OCI-LY1 (cell line): ENCODE measurements around the gene TMEM187.

Source experiments
- EZH2 ChIP-seq: fragments of 200-600 bp; sonication (generic), shearing (Covaris generic); IDR thresholded peaks from 2 replicates; pipeline ENCODE4 v1.8.0; 2017; ENCODE audit warnings: borderline replicate concordance, mixed run types, mild to moderate bottlenecking, antibody characterized with exemption, low read length, moderate library complexity, mixed read lengths
- TF ChIP-seq, protein P1 (sequence below): fragments of 200-600 bp; sonication (generic), shearing (Covaris generic); IDR thresholded peaks from 2 replicates; pipeline ENCODE4 v1.5.1; 2017; ENCODE audit warnings: mild to moderate bottlenecking, antibody characterized with exemption, low read length, moderate library complexity, mixed read lengths

DNA sequence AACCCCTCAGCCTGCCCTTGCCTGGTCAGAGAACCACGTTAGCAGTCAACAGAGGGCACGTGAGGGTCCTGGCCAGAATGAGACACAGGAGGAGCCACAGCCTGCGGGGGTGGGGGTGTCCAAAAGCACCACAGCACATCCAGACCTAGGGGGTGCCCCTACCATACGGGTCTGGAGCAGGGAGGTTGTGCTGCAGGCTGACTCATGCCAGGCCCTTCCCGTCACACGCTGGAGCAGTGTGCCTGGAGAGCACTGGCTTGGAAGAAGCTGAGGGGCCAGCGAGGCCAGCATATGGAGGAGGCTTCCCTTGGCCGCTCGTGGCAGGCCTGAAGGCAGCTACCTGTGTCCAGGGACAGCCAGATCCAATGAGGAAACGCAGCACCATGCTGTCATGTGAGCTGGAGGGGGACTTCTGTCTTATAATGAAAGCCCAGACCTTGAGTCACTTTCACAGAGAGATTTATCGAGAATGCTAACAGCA, 48.6 kb downstream of the TMEM187 start:
- TF ChIP-seq, protein P1, sequence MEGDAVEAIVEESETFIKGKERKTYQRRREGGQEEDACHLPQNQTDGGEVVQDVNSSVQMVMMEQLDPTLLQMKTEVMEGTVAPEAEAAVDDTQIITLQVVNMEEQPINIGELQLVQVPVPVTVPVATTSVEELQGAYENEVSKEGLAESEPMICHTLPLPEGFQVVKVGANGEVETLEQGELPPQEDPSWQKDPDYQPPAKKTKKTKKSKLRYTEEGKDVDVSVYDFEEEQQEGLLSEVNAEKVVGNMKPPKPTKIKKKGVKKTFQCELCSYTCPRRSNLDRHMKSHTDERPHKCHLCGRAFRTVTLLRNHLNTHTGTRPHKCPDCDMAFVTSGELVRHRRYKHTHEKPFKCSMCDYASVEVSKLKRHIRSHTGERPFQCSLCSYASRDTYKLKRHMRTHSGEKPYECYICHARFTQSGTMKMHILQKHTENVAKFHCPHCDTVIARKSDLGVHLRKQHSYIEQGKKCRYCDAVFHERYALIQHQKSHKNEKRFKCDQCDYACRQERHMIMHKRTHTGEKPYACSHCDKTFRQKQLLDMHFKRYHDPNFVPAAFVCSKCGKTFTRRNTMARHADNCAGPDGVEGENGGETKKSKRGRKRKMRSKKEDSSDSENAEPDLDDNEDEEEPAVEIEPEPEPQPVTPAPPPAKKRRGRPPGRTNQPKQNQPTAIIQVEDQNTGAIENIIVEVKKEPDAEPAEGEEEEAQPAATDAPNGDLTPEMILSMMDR: no peak
- no peak for TF ChIP-seq EZH2
